Measurements from ENCODE around the gene MMRN2.

- TF ChIP-seq CTCF (conservative IDR thresholded peaks at IDR 0.05; ENCODE audit: low read length), result no peak
- no peak for TF ChIP-seq EZH2phosphoT487 (IDR thresholded peaks at IDR 0.05; ENCODE audit: borderline replicate concordance, low read depth, low read length)
These were observed at the start of gene MMRN2 for GRCh38 chr10:86957471-86958115.

All from OCI-LY7 (cell line).